ENCODE results near the gene FTL.

GRCh38 chr19:48959341-48960239, 5.5 kb upstream of the FTL start:
- TF ChIP-seq BACH2 (CRISPR knock-in tag; IDR thresholded peaks at IDR 0.05; ENCODE audit: borderline replicate concordance), result no peak
- TF ChIP-seq ESRRG (CRISPR knock-in tag; IDR thresholded peaks at IDR 0.05), result no peak
- TF ChIP-seq ZNF565 (CRISPR knock-in tag; conservative IDR thresholded peaks at IDR 0.05; ENCODE audit: low read depth), result no peak
- no peak for TF ChIP-seq SNAI2 (CRISPR knock-in tag; IDR thresholded peaks at IDR 0.05)
- TF ChIP-seq ZFP30 (CRISPR knock-in tag; IDR thresholded peaks at IDR 0.05), result no peak

Data from SK-N-SH treated with all-trans-retinoic acid at 6 μM for 48 hours (cell line).